GM12878 (cell line): Measurements from ENCODE around the gene FRS3. TPM values are rescaled to one million over a fixed set of nuclear protein-coding genes. Genes with fewer than 3 reads are reported as not detected.

Source experiments
- ATAC-seq: fragments of 200-7000 bp; cut with Tn5 transposase; 3 replicates; pipeline ENCODE4 v1.9.1; 2020; ENCODE audit warnings: mild to moderate bottlenecking, moderate library complexity
- BruUV-seq: library from RNA; stranded (reverse); fragments of 400-500 nt; replicated peaks from 2 replicates; lab custom pipeline; 2021; lab: Mats Ljungman, UMichigan
- CTCF ChIA-PET: fragments of 300-600 bp; sonication (Branson Sonifier 250); formaldehyde crosslinking; extraction: SDS; loops from one replicate; lab custom pipeline; 2021; ENCODE audit warnings: inconsistent platforms; lab: Yijun Ruan, JAX
- POLR2A ChIA-PET: fragments of 350-600 bp; formaldehyde crosslinking; extraction: SDS; loops from one replicate; lab custom pipeline; 2021; ENCODE audit warnings: inconsistent platforms; lab: Charles Lee
- RAD21 ChIA-PET: fragments of 300-600 bp; sonication (Branson Sonifier 250); formaldehyde crosslinking; loops from one replicate; lab custom pipeline; 2023; ENCODE audit warnings: antibody characterized with exemption; ENCODE audit not compliant: unreplicated experiment; lab: Charles Lee
- SMC1A ChIA-PET: fragments of 300-600 bp; sonication (Branson Sonifier 250); formaldehyde crosslinking; loops from one replicate; lab custom pipeline; 2023; ENCODE audit not compliant: unreplicated experiment, uncharacterized antibody; lab: Charles Lee
- DNase-seq: peaks from one replicate; pipeline ENCODE4 v3.0.0-alpha.2; 2011; ENCODE audit warnings: low read depth, low spot score
- FAIRE-seq: peaks from 3 replicates; lab custom pipeline; 2011; peaks lifted over from hg19 to GRCh38; lab: Jason Lieb, UNC
- H2AFZ ChIP-seq: 2 replicates; pipeline ENCODE4 v1.6.0; 2011; ENCODE audit warnings: low read depth, low read length, control low read depth; ENCODE audit not compliant: control insufficient read depth
- H3K27ac ChIP-seq: 2 replicates; pipeline ENCODE4 v1.5.1; 2011; ENCODE audit warnings: control low read depth; ENCODE audit not compliant: control insufficient read depth, insufficient read depth
- H3K27me3 ChIP-seq, 2 experiments: replicated peaks in 1 of 2; 2 replicates each; pipeline versions ENCODE4 v1.6.0 to v1.6.1; 2011; ENCODE audit warnings: low read length in 1 of 2; ENCODE audit not compliant: control insufficient read depth in 2 of 2, insufficient read depth in 2 of 2
- H3K36me3 ChIP-seq, 2 experiments: 2 replicates each; pipeline ENCODE4 v1.5.1; 2011; ENCODE audit warnings: low read length in 1 of 2; ENCODE audit not compliant: control insufficient read depth in 2 of 2, insufficient read depth in 2 of 2
- H3K4me1 ChIP-seq: 2 replicates; pipeline ENCODE4 v1.6.1; 2011; ENCODE audit warnings: mild to moderate bottlenecking, low read length, moderate library complexity, mixed read lengths; ENCODE audit not compliant: control insufficient read depth, insufficient read depth
- H3K4me2 ChIP-seq: 2 replicates; pipeline ENCODE4 v1.6.0; 2011; ENCODE audit warnings: control low read depth; ENCODE audit not compliant: control insufficient read depth, insufficient read depth
- H3K4me3 ChIP-seq: fragments of 200-600 bp; sonication (generic); 2 replicates; pipeline ENCODE4 v1.5.1; 2016
- H3K79me2 ChIP-seq: 2 replicates; pipeline ENCODE4 v1.6.0; 2011; ENCODE audit warnings: low read length; ENCODE audit not compliant: control insufficient read depth, insufficient read depth
- H3K9ac ChIP-seq: 2 replicates; pipeline ENCODE4 v1.8.0; 2011; ENCODE audit warnings: low read length, control low read depth, mixed read lengths; ENCODE audit not compliant: control insufficient read depth, insufficient read depth
- H3K9me3 ChIP-seq: replicated peaks from 3 replicates; pipeline ENCODE4 v1.5.1; 2011; ENCODE audit warnings: mild to moderate bottlenecking, low read length; ENCODE audit not compliant: control insufficient read depth, insufficient read depth
- H4K20me1 ChIP-seq: 2 replicates; pipeline ENCODE4 v1.6.0; 2011; ENCODE audit not compliant: control insufficient read depth, insufficient read depth
- ATF7 ChIP-seq: fragments of 450-650 bp; IDR thresholded peaks from 2 replicates; pipeline ENCODE4 v1.6.1; 2016; ENCODE audit warnings: low read depth, mild to moderate bottlenecking
- BACH1 ChIP-seq: fragments of 450-650 bp; IDR thresholded peaks from 2 replicates; pipeline ENCODE4 v1.6.1; 2017; ENCODE audit warnings: mild to moderate bottlenecking, borderline replicate concordance
- HDAC2 ChIP-seq: fragments of 200-600 bp; sonication (generic); IDR thresholded peaks from 2 replicates; pipeline ENCODE4 v1.6.1; 2017
- MEF2B ChIP-seq: fragments of 450-650 bp; IDR thresholded peaks from 2 replicates; pipeline ENCODE4 v1.6.1; 2018; ENCODE audit warnings: mild to moderate bottlenecking, moderate library complexity; ENCODE audit not compliant: partially characterized antibody, poor library complexity, severe bottlenecking
- MXI1 ChIP-seq: fragments of 150-350 bp; IDR thresholded peaks from 2 replicates; pipeline ENCODE4 v1.6.1; 2011; ENCODE audit warnings: low read depth, mild to moderate bottlenecking, inconsistent platforms, low read length, improper control_type of control experiment
- NBN ChIP-seq: fragments of 450-650 bp; IDR thresholded peaks from 2 replicates; pipeline ENCODE4 v1.6.1; 2016
- NR2C2 ChIP-seq: IDR thresholded peaks from 2 replicates; pipeline ENCODE4 v1.6.1; 2011; ENCODE audit warnings: borderline replicate concordance, low read depth; ENCODE audit not compliant: control insufficient read depth, insufficient read length
- PKNOX1 ChIP-seq: fragments of 450-650 bp; IDR thresholded peaks from 2 replicates; pipeline ENCODE4 v1.6.1; 2016; ENCODE audit warnings: mild to moderate bottlenecking
- SIN3A ChIP-seq: IDR thresholded peaks from 2 replicates; pipeline ENCODE4 v1.6.1; 2012; ENCODE audit warnings: low read depth, low read length, improper control_type of control experiment
- SREBF2 ChIP-seq: IDR thresholded peaks from 2 replicates; pipeline ENCODE4 v1.6.1; 2012; ENCODE audit warnings: mild to moderate bottlenecking, low read length
- TBL1XR1 ChIP-seq: IDR thresholded peaks from 2 replicates; pipeline ENCODE4 v1.6.1; 2012; ENCODE audit warnings: low read depth, low read length, improper control_type of control experiment
- WRNIP1 ChIP-seq: IDR thresholded peaks from 2 replicates; pipeline ENCODE4 v1.6.1; 2011; ENCODE audit warnings: low read depth, low read length, improper control_type of control experiment, borderline replicate concordance
- YBX1 ChIP-seq: fragments of 450-650 bp; IDR thresholded peaks from 2 replicates; pipeline ENCODE4 v1.6.1; 2016; ENCODE audit warnings: antibody characterized with exemption
- YY1 ChIP-seq: IDR thresholded peaks from 2 replicates; pipeline ENCODE4 v1.6.1; 2011; ENCODE audit warnings: low read depth, mild to moderate bottlenecking, low read length
- ZBTB40 ChIP-seq: fragments of 450-650 bp; IDR thresholded peaks from 2 replicates; pipeline ENCODE4 v1.6.1; 2016; ENCODE audit warnings: mild to moderate bottlenecking, moderate library complexity, borderline replicate concordance
- WGBS: methylation state at CpG from one replicate; pipeline ENCODE4 v1.1.6; 2016; ENCODE audit warnings: low lambda C conversion rate; ENCODE audit not compliant: insufficient replicate concordance, insufficient coverage; ENCODE audit errors: missing lambda C conversion rate; 5-methylcytosine and 5-hydroxymethylcytosine counted together
- in situ Hi-C: fragments of 300-500 bp; cut with MboI; formaldehyde crosslinking; loops from 9 replicates; pipeline ENCODE4 v1.14.3; 2018; ENCODE audit warnings: mixed read lengths
- intact Hi-C: fragments of 100-400 bp; cut with micrococcal nuclease; formaldehyde crosslinking; loops from one replicate; pipeline ENCODE4 v1.14.2; 2022; ENCODE audit not compliant: unreplicated experiment
- polyA plus RNA-seq, 11 experiments: library from polyadenylated mRNA; depleted of rRNA in 4 of 11; unstranded in 6 of 11; stranded (reverse) in 5 of 11; fragments of >200 nt; fragmentation: Nextera tagmentation in 4 of 11; fragmentation: Illumina TruSeq in 1 of 11; extraction: Ambion mirVana in 4 of 11; extraction: Trizol in 1 of 11; gene quantifications; 1 replicate in 1 of 11; 2 replicates in 10 of 11; pipeline versions ENCODE4 v1.2.1 to v1.2.3, GENCODE V29; 2011 to 2016; ENCODE audit warnings: inconsistent platforms in 2 of 11, missing spikeins in 2 of 11, low read depth in 1 of 11
- total RNA-seq, 4 experiments: library from RNA; depleted of rRNA in 3 of 4; stranded (reverse); fragments of >200 nt in 3 of 4; fragmentation: Illumina TruSeq in 1 of 4; extraction: Trizol in 1 of 4; gene quantifications; 2 replicates each; pipeline versions ENCODE4 v1.2.1 to v1.2.3, GENCODE V29; 2013 to 2021

FRS3 gene
- total and polyA plus RNA-seq, 10 of the 15 experiments (the other 5 are each of a cell fraction or from before 2014, with no cell fraction given) = 0.05 to 3.4 (median 1.5) TPM

- intact Hi-C loops = loop anchor here (1.0 to 10.0 kb wide), 6 partner anchors 11 to 659 kb away; partner anchors contain the start of genes FOXP4, NFYA, OARD1 and TOMM6
- RAD21 ChIA-PET = interaction anchor here (0.8 to 8.5 kb wide), 15 partner anchors 16 to 1038 kb away, joined by 3 to 300 read pairs (median 4); partner anchors contain the start of genes BYSL, MED20 and NCR2
- no peaks in the 10 kb centered on the region for H4K20me1 ChIP-seq
- peak overlapping the region; percentile 92 for H3K4me3 ChIP-seq
- WGBS = under 1% methylated on average over 51 of the region's 73 CpGs
- peak overlapping the region; percentile 99 for H3K4me2 ChIP-seq
- H3K9me3 ChIP-seq = no peaks in the 10 kb centered on the region
- ATAC-seq (peak; percentile 80), FAIRE-seq (no peak), DNase-seq (peak; percentile 63)
- peaks cover 15% of the 10 kb centered on the region for H3K4me1 ChIP-seq
- SMC1A ChIA-PET = interaction anchor here (0.7 to 8.5 kb wide), 15 partner anchors 9 to 446 kb away, joined by 3 to 168 read pairs (median 4); no protein-coding TSS in a partner anchor
- 0 out of 4 replicates have a peak, but pooled peaks cover 0 to 5% of the 10 kb centered on the region in 2 experiments for H3K36me3 ChIP-seq
- H2AFZ ChIP-seq = peak overlapping the region; percentile 67
- POLR2A ChIA-PET = interaction anchor here (0.5 to 9.6 kb wide), 15 partner anchors 8 to 400 kb away, joined by 3 to 293 read pairs (median 5); partner anchors contain the start of genes BYSL, MED20 and NCR2
- peaks cover 56% of the 10 kb centered on the region for H3K79me2 ChIP-seq
- CTCF ChIA-PET = interaction anchor here (0.6 to 6.2 kb wide), 20 partner anchors 8 to 1436 kb away, joined by 3 to 87 read pairs (median 6); partner anchors contain the start of genes BYSL, MED20, TAF8 and TOMM6
- peak overlapping the region; percentile 98 for H3K27ac ChIP-seq
- BruUV-seq = no TSS peak
- in situ Hi-C loops = no loop called here
- no peaks in the 10 kb centered on the region; a peak in 1 of 4 replicates for H3K27me3 ChIP-seq
- H3K9ac ChIP-seq = peak overlapping the region; percentile 93
- TF ChIP-seq HDAC2 = no peak
- peak; percentile 17 for TF ChIP-seq MEF2B
- 0 out of 2 replicates have a peak, but pooled peaks have one; percentile 11 for TF ChIP-seq ATF7
- no peak for TF ChIP-seq YBX1
- peak; percentile 78; the same call in 1 of the 2 replicates for TF ChIP-seq MXI1
- no peak for TF ChIP-seq ZBTB40
- peak; percentile 79 for TF ChIP-seq NBN
- TF ChIP-seq BACH1 = peak; percentile 86
- TF ChIP-seq TBL1XR1 = peak; percentile 10
- no peak for TF ChIP-seq YY1
- no peak for TF ChIP-seq WRNIP1
- TF ChIP-seq SIN3A = peak; percentile 36; the same call in 1 of the 2 replicates
- no peak for TF ChIP-seq SREBF2
- peak; percentile 62; the same call in 1 of the 2 replicates for TF ChIP-seq PKNOX1
- TF ChIP-seq NR2C2 = no peak
Observed at GRCh38 chr6:41733707-41734665, 45.7 kb downstream of the FRS3 start.
